ENCODE data around the gene DBX1.
"Not testable (repeated sequence)": the region's sequence is repeated elsewhere in the genome, so short reads cannot be mapped to it uniquely, and the experiment has no call there.

Gene DBX1

DNA sequence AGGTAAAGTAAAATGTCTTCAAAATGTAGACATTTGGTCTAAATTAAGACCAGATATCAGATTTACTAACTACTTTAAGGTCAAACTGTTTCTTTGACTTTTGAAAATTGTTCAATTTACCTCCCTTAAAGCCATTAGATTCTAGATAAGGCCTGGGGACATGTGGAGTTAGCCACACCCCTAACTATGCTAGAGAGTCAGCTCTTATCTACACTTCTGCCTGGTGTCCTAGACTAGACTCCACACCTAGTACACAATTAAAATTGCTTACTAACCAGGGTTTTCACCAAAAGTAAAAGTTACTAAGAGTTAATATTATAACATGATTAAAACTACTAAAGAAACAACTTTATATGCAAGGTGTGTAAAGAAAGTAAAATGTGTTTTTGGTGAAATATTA, 43.6 kb upstream of the DBX1 start:
- Mint-ChIP-seq H3K9me3 (peaks cover 11% of the 10 kb centered on the region), H3K4me1 (peaks cover 12% of the 10 kb centered on the region), H3K27me3 (ENCODE audit: low read depth, poor library complexity) (peaks cover 53% of the 10 kb centered on the region), H3K27ac (no peak overlapping the region), H3K36me3 (ENCODE audit: low read depth) (no peaks in the 10 kb centered on the region), H3K4me3 (no peak overlapping the region)
- no peak for DNase-seq
- TF ChIP-seq, protein P1, sequence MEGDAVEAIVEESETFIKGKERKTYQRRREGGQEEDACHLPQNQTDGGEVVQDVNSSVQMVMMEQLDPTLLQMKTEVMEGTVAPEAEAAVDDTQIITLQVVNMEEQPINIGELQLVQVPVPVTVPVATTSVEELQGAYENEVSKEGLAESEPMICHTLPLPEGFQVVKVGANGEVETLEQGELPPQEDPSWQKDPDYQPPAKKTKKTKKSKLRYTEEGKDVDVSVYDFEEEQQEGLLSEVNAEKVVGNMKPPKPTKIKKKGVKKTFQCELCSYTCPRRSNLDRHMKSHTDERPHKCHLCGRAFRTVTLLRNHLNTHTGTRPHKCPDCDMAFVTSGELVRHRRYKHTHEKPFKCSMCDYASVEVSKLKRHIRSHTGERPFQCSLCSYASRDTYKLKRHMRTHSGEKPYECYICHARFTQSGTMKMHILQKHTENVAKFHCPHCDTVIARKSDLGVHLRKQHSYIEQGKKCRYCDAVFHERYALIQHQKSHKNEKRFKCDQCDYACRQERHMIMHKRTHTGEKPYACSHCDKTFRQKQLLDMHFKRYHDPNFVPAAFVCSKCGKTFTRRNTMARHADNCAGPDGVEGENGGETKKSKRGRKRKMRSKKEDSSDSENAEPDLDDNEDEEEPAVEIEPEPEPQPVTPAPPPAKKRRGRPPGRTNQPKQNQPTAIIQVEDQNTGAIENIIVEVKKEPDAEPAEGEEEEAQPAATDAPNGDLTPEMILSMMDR (IDR thresholded peaks at IDR 0.05), result no peak

DNA sequence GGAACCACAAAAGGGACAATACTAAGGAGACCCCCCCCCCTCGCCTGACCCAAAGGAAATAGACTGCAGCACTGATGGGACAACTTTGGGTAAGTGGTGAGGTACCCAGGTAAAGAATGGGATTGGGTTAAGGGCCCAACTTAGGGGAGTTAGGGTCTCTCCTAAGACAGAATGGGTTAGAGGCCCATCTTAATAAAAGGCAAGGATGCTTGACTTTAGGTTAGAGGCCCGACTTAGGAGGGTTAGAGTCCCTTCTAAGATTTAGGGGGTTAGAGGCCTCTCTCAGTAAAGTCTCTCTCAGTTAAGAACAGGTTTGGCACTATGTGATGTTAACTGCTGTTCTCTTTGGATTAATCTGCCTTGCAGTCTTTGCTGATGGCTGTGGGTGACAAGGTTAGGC, 41.0 kb upstream of the DBX1 start:
- Mint-ChIP-seq H3K4me3 (no peak overlapping the region), H3K27me3 (ENCODE audit: low read depth, poor library complexity) (peaks cover 27% of the 10 kb centered on the region), H3K27ac (no peak overlapping the region), H3K9me3 (peaks cover 3% of the 10 kb centered on the region), H3K36me3 (ENCODE audit: low read depth) (no peaks in the 10 kb centered on the region), H3K4me1 (no peaks in the 10 kb centered on the region)
- DNase-seq, result no peak
- TF ChIP-seq, protein P1 (IDR thresholded peaks at IDR 0.05), result no peak

DNA sequence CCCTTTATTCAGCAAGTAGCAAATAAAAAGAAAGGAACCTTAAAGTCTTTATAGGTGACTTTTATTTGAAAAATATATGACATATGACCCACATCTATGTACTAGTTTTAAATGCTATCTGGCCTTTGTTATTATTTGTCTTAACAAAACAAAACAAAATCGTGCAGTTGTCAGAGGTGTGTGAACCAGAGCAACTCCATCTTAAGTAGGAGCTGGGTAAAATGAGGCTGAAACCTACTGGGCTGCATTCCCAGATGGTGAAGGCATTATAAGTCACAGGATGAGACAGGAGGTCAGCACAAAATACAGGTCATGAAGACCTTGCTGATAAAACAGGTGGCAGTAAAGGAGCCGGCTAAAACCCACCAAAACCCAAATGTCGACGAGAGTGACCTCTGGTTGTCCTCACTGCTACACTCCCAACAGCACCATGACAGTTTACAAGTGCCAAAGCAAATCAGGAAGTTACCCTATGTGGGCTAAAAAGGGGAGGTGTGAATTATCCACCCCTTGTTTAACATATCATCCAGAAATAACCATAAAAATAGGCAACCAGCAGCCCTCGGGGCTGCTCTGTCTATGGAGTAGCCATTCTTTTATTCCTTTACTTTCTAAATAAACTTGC, 40.2 kb upstream of the DBX1 start:
- not testable (repeated sequence) for H3K36me3 Mint-ChIP-seq (ENCODE audit: low read depth); H3K4me1 Mint-ChIP-seq; DNase-seq; H3K4me3 Mint-ChIP-seq; H3K9me3 Mint-ChIP-seq; H3K27ac Mint-ChIP-seq
- peaks cover 21% of the 10 kb centered on the region for H3K27me3 Mint-ChIP-seq (ENCODE audit: low read depth, poor library complexity)

DNA sequence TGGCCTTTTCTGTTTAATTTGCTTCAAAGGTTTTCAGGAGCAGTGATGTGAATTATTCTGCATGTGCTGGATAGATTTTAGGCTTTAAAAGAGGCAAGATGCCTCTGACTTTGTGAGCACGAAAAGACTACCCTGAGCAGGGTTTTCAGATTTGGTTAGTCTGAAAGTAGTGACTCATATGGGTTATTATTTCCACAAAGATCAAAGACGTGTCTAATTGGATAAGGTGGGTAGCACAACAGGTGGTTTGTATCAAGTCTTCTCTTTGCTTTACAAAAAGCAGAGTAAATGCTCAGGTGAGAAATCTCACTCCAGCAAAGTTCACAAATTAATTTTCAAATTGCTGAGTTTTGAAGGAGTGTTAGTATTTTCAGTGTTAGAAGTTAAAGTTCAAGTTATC, 37.6 kb upstream of the DBX1 start:
- no peak for DNase-seq
- no peaks in the 10 kb centered on the region for H3K36me3 Mint-ChIP-seq (ENCODE audit: low read depth)
- TF ChIP-seq, protein P1 (IDR thresholded peaks at IDR 0.05), result no peak
- no peak overlapping the region for H3K4me3 Mint-ChIP-seq
- no peak overlapping the region for H3K27ac Mint-ChIP-seq
- H3K9me3 Mint-ChIP-seq, result no peaks in the 10 kb centered on the region
- H3K27me3 Mint-ChIP-seq (ENCODE audit: low read depth, poor library complexity), result peaks cover 15% of the 10 kb centered on the region
- H3K4me1 Mint-ChIP-seq, result peaks cover under 1% of the 10 kb centered on the region

DNA sequence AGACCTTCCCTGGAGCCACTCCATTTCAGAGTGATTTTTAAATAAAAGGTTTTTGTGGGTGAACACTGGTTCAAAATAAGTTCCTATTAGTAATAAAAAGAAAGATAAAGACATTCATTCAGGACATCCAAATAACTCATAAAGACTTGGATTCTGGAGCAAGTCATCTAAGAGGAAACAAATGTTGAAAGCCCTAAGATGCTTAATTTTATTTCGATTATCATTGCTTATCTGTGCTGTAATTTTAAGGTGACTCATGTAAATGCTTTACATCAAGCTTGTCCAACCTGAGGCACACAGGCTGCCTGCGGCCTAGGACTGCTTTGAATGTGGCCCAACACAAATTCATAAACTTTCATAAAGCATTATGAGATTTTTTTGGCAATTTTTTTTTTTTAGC, 34.2 kb upstream of the DBX1 start:
- Mint-ChIP-seq H3K4me3 (no peak overlapping the region), H3K9me3 (no peaks in the 10 kb centered on the region), H3K4me1 (peaks cover 9% of the 10 kb centered on the region), H3K36me3 (ENCODE audit: low read depth) (no peaks in the 10 kb centered on the region), H3K27ac (no peak overlapping the region), H3K27me3 (ENCODE audit: low read depth, poor library complexity) (peaks cover 14% of the 10 kb centered on the region)
- TF ChIP-seq, protein P1 (IDR thresholded peaks at IDR 0.05), result no peak
- no peak for DNase-seq

DNA sequence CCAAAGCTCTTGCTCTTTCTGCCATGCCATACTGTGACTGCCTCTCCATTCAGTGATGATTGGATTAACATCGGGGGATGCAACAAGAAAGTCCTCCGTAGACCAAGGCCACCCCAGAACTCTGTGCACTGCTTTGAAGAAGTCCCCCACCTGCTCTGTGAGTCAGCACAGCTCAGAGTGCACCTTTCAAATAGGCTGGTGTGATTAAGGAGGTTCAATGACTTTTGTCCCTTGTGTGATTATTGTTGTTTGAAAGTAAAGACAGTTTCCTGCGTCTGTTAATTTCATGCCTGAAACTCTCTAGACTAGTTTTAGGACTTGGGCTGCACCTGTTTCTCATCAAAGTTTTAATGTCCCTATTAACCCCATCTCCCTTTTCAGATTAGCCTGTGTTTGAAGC, 33.0 kb upstream of the DBX1 start:
- peaks cover 9% of the 10 kb centered on the region for H3K4me1 Mint-ChIP-seq
- no peak for DNase-seq
- no peak overlapping the region for H3K4me3 Mint-ChIP-seq
- TF ChIP-seq, protein P1 (IDR thresholded peaks at IDR 0.05), result no peak
- peaks cover 17% of the 10 kb centered on the region for H3K27me3 Mint-ChIP-seq (ENCODE audit: low read depth, poor library complexity)
- no peak overlapping the region for H3K27ac Mint-ChIP-seq
- no peaks in the 10 kb centered on the region for H3K36me3 Mint-ChIP-seq (ENCODE audit: low read depth)
- no peaks in the 10 kb centered on the region for H3K9me3 Mint-ChIP-seq
